Effector memory CD8-positive, alpha-beta T cell (primary cell): ENCODE data around the gene HDGFL3.
"Not testable (repeated sequence)": the region's sequence is repeated elsewhere in the genome, so short reads cannot be mapped to it uniquely, and the experiment has no call there.

Experiments
- ATAC-seq: fragments of 150-1000 bp; cut with Tn5 transposase; replicated peaks from 2 replicates; pipeline ENCODE4 v1.10.0; 2021; ENCODE audit warnings: mild to moderate bottlenecking, moderate library complexity
- DNase-seq, 3 experiments: peaks; one replicate each; pipeline ENCODE4 v3.0.0; 2021
- H3K27ac Mint-ChIP-seq, 2 donors: one replicate each; pipeline ENCODE4 v1.8.0; 2022; ENCODE audit warnings: mild to moderate bottlenecking in 2 of 2, mixed read lengths in 2 of 2, moderate library complexity in 2 of 2
- H3K27me3 Mint-ChIP-seq, 2 donors: one replicate each; pipeline ENCODE4 v1.8.0; 2022; ENCODE audit warnings: mixed read lengths in 2 of 2
- H3K36me3 Mint-ChIP-seq: one replicate; pipeline ENCODE4 v1.8.0; 2022; ENCODE audit warnings: mild to moderate bottlenecking, moderate library complexity, mixed read lengths; ENCODE audit not compliant: insufficient read depth
- H3K4me1 Mint-ChIP-seq, 2 donors: one replicate each; pipeline ENCODE4 v1.8.0; 2022; ENCODE audit warnings: low read depth in 2 of 2, mixed read lengths in 2 of 2
- H3K4me3 Mint-ChIP-seq, 2 donors: one replicate each; pipeline ENCODE4 v1.8.0; 2022; ENCODE audit warnings: mild to moderate bottlenecking in 2 of 2, mixed read lengths in 2 of 2, moderate library complexity in 2 of 2
- H3K9me3 Mint-ChIP-seq, 2 donors: one replicate each; pipeline ENCODE4 v1.8.0; 2022; ENCODE audit warnings: mixed read lengths in 2 of 2

HDGFL3 gene

GRCh38 chr15:83153288-83153687 lies 54.3 kb downstream of the HDGFL3 start:
- no peaks in the 10 kb centered on the region for H3K36me3 Mint-ChIP-seq
- DNase-seq (no peak), ATAC-seq (no peak)
- no peaks in the 10 kb centered on the region for H3K9me3 Mint-ChIP-seq
- no peak overlapping the region for H3K4me3 Mint-ChIP-seq
- H3K4me1 Mint-ChIP-seq = no peaks in the 10 kb centered on the region
- no peak overlapping the region for H3K27ac Mint-ChIP-seq
- H3K27me3 Mint-ChIP-seq = peaks cover 0 to 18% of the 10 kb centered on the region in 2 donors

- Mint-ChIP-seq H3K27me3 (peaks cover 15 to 35% of the 10 kb centered on the region in 2 donors), H3K4me1 (no peaks in the 10 kb centered on the region), H3K27ac (no peak overlapping the region), H3K36me3 (no peaks in the 10 kb centered on the region), H3K9me3 (peaks cover 0 to 7% of the 10 kb centered on the region in 2 donors), H3K4me3 (no peak overlapping the region)
- no peak for ATAC-seq
- no peak for DNase-seq
Observed at GRCh38 chr15:83144771-83145170, 62.9 kb downstream of the HDGFL3 start.

GRCh38 chr15:83142151-83142550 lies 65.5 kb downstream of the HDGFL3 start:
- H3K4me1 Mint-ChIP-seq, H3K27ac Mint-ChIP-seq, H3K9me3 Mint-ChIP-seq, H3K36me3 Mint-ChIP-seq, H3K4me3 Mint-ChIP-seq, DNase-seq, ATAC-seq: not testable (repeated sequence)
- H3K27me3 Mint-ChIP-seq = peaks cover 9 to 24% of the 10 kb centered on the region in 2 donors

GRCh38 chr15:83132861-83133523 lies 74.6 kb downstream of the HDGFL3 start:
- no peak for ATAC-seq
- DNase-seq = no peak
- Mint-ChIP-seq H3K27me3 (peaks cover 0 to 6% of the 10 kb centered on the region in 2 donors), H3K27ac (no peak overlapping the region), H3K36me3 (peaks cover 3% of the 10 kb centered on the region), H3K4me3 (no peak overlapping the region), H3K4me1 (no peaks in the 10 kb centered on the region), H3K9me3 (no peaks in the 10 kb centered on the region)

GRCh38 chr15:83129791-83130190 lies 77.8 kb downstream of the HDGFL3 start:
- DNase-seq (no peak), ATAC-seq (no peak)
- no peaks in the 10 kb centered on the region for H3K27me3 Mint-ChIP-seq
- H3K9me3 Mint-ChIP-seq = no peaks in the 10 kb centered on the region
- H3K4me1 Mint-ChIP-seq = no peaks in the 10 kb centered on the region
- no peak overlapping the region for H3K27ac Mint-ChIP-seq
- no peak overlapping the region for H3K4me3 Mint-ChIP-seq
- peaks cover 3% of the 10 kb centered on the region for H3K36me3 Mint-ChIP-seq

GRCh38 chr15:83127547-83128150 lies 80.0 kb downstream of the HDGFL3 start:
- Mint-ChIP-seq H3K9me3 (no peaks in the 10 kb centered on the region), H3K27me3 (peaks cover 0 to 7% of the 10 kb centered on the region in 2 donors)

GRCh38 chr15:83123529-83123928 lies 84.1 kb downstream of the HDGFL3 start:
- H3K9me3 Mint-ChIP-seq = no peaks in the 10 kb centered on the region

More at GRCh38 chr15:83127547-83128150, 80.0 kb downstream of the HDGFL3 start:
- Mint-ChIP-seq H3K36me3 (peaks cover 3% of the 10 kb centered on the region), H3K4me3 (no peak overlapping the region), H3K4me1 (no peaks in the 10 kb centered on the region), H3K27ac (no peak overlapping the region)
- DNase-seq (no peak), ATAC-seq (no peak)

GRCh38 chr15:83119968-83120581 lies 87.5 kb downstream of the HDGFL3 start:
- Mint-ChIP-seq H3K4me1 (no peaks in the 10 kb centered on the region), H3K36me3 (no peaks in the 10 kb centered on the region), H3K9me3 (no peaks in the 10 kb centered on the region), H3K4me3 (no peak overlapping the region), H3K27ac (no peak overlapping the region), H3K27me3 (peaks cover 0 to 9% of the 10 kb centered on the region in 2 donors)
- ATAC-seq = no peak
- no peak for DNase-seq

More at GRCh38 chr15:83123529-83123928, 84.1 kb downstream of the HDGFL3 start:
- no peaks in the 10 kb centered on the region for H3K4me1 Mint-ChIP-seq
- H3K27ac Mint-ChIP-seq = no peak overlapping the region
- no peak for ATAC-seq
- no peak for DNase-seq
- H3K4me3 Mint-ChIP-seq = no peak overlapping the region
- H3K27me3 Mint-ChIP-seq = peaks cover 0 to 9% of the 10 kb centered on the region in 2 donors
- no peaks in the 10 kb centered on the region for H3K36me3 Mint-ChIP-seq

GRCh38 chr15:83118968-83119367 lies 88.7 kb downstream of the HDGFL3 start:
- Mint-ChIP-seq H3K4me1 (no peaks in the 10 kb centered on the region), H3K4me3 (no peak overlapping the region), H3K27ac (no peak overlapping the region), H3K9me3 (no peaks in the 10 kb centered on the region), H3K27me3 (peaks cover 0 to 9% of the 10 kb centered on the region in 2 donors), H3K36me3 (no peaks in the 10 kb centered on the region)
- no peak for ATAC-seq
- no peak for DNase-seq

- H3K9me3 Mint-ChIP-seq = no peaks in the 10 kb centered on the region
- no peak for ATAC-seq
Observed at GRCh38 chr15:83118291-83118827, 89.3 kb downstream of the HDGFL3 start.

GRCh38 chr15:83115831-83116565 lies 91.6 kb downstream of the HDGFL3 start:
- Mint-ChIP-seq H3K36me3 (no peaks in the 10 kb centered on the region), H3K9me3 (no peaks in the 10 kb centered on the region), H3K27ac (no peak overlapping the region), H3K4me1 (no peaks in the 10 kb centered on the region), H3K4me3 (no peak overlapping the region), H3K27me3 (peaks cover 7 to 9% of the 10 kb centered on the region in 2 donors)
- ATAC-seq (no peak), DNase-seq (no peak)

More at GRCh38 chr15:83118291-83118827, 89.3 kb downstream of the HDGFL3 start:
- no peaks in the 10 kb centered on the region for H3K36me3 Mint-ChIP-seq
- no peak overlapping the region for H3K27ac Mint-ChIP-seq
- peaks cover 0 to 9% of the 10 kb centered on the region in 2 donors for H3K27me3 Mint-ChIP-seq
- H3K4me1 Mint-ChIP-seq = no peaks in the 10 kb centered on the region
- DNase-seq = no peak
- no peak overlapping the region for H3K4me3 Mint-ChIP-seq

GRCh38 chr15:83115410-83115809 lies 92.2 kb downstream of the HDGFL3 start:
- ATAC-seq = no peak
- H3K9me3 Mint-ChIP-seq = no peaks in the 10 kb centered on the region
- H3K4me1 Mint-ChIP-seq = no peaks in the 10 kb centered on the region
- no peak for DNase-seq
- H3K4me3 Mint-ChIP-seq = no peak overlapping the region
- no peaks in the 10 kb centered on the region for H3K36me3 Mint-ChIP-seq
- H3K27me3 Mint-ChIP-seq = peaks cover 11 to 15% of the 10 kb centered on the region in 2 donors
- no peak overlapping the region for H3K27ac Mint-ChIP-seq

- Mint-ChIP-seq H3K27me3 (peaks cover 17 to 21% of the 10 kb centered on the region in 2 donors), H3K4me3 (no peak overlapping the region), H3K36me3 (no peaks in the 10 kb centered on the region), H3K27ac (no peak overlapping the region), H3K9me3 (no peaks in the 10 kb centered on the region), H3K4me1 (no peaks in the 10 kb centered on the region)
- DNase-seq = no peak
- no peak for ATAC-seq
Observed at GRCh38 chr15:83114856-83115255, 92.8 kb downstream of the HDGFL3 start.
